ENCODE measurements around the gene GIMAP2. TPM values are rescaled to one million over a fixed set of nuclear protein-coding genes. Genes with fewer than 3 reads are reported as not detected.
A peak's percentile ranks its signal among the peaks of the same experiment; 100 is the strongest.

Gene GIMAP2
- total RNA-seq, 1 donor from 2014 or later: 87.0 TPM

DNA sequence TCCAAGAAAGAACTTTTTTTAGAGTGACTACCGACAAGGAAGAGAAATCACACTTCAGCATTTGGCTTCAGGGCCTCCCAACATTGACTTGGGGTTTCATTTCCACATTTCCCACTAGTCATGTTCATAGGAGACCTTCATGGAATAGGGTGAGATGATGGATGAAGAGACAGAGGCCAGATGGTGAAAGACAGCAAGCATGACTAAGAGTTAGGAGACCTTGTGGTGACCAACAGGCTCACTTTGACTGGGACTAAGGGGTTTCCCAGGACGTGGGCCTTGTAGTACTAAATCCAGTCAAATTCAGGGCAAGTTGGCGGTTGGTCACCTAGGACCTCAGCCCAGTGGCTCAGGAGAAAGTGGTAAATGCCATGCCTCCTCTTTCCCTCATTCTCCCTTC, 48.7 kb downstream of the GIMAP2 start:
- DNase-seq: no peak

- DNase-seq: no peak
Observed at GRCh38 chr7:150735596-150736358, 50.3 kb downstream of the GIMAP2 start.

DNA sequence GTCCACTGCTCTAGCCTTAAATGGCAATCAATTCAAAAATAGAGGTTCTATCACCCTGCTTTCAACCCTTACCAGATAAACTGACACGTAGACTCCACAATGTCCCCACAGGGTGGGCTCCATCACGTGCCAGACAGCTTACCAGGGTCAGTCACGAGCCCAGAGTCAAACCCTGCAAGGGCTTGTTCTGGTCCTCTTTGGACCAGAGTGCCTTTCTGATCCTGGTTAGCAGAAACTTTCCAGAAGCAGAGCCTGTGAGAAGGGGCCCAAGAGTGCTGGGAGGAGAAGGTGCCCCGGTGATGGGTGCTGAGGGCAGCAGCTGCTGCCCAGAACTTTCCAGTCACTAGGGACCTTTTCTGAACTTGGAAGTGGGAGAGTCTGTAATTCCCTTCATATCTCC, 51.4 kb downstream of the GIMAP2 start:
- no peak for DNase-seq

GRCh38 chr7:150737265-150738055, 52.0 kb downstream of the GIMAP2 start, which contains the start of gene GIMAP5:
GIMAP5 (plus strand) TSS chr7:150737418; CDS start chr7:150740885, 3,467 bp downstream.
- peak; percentile 65 for DNase-seq

DNA sequence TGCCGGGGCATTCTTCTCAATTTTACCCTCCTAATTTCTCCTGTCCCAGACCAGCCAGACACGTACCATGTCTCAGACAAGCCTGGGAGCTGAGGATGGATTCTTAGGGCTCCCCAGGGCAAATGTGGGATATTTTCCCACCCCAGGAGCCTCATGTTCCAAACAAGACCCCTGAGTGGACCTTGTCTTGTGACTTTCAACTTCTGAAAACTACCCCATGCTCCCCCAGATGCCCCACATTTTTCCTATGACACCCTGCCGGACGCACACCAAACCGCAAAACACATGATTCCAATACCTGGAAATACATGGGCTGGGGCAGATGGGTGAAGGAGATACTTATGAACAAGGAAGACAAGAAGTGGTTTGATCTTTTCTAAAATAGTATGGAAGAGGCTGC, 52.6 kb downstream of the GIMAP2 start:
- peak; percentile 37 for DNase-seq

DNA sequence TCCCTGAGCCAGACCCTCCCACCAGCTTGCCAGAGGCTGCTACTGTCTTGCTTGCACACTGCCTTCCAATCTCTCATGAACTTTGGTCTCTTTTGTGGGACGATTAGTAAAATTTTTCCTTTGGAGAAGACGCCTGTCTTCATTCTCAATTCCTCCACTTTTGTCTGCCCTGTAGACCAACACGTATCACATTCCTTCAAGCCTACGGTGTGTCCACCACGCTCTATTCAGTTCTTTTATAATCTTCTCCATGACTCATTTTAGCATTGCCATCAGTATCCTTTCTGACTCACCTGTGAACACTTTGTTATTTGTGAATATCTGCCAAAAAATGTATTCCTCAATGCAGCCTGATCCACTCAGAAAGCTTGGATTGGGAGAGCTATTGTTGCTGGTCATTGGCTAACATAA, 53.1 kb downstream of the GIMAP2 start:
- DNase-seq: peak; percentile 90

DNA sequence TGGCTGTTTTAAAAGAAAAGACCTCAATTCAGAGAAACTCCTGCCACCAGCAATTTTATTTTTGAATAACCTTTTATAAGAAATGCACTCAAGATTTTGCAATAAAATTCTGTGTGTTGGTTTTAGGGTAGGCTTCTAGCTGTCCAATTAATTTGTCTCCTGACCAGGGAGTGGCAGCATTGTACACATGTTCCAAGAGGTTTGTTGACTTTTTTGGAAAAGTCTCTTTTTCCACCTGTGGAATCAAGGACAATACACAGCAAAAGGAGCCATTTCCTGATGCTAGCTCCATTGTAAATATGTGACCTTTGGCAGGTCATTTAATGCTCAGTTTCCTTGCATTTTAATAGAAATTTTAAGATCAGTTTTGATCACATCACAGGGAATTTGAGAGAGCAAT, 53.5 kb downstream of the GIMAP2 start:
- no peak for DNase-seq

GRCh38 chr7:150740053-150740452, 54.5 kb downstream of the GIMAP2 start:
- DNase-seq: peak; percentile 35

- no peak for DNase-seq
Observed at GRCh38 chr7:150742286-150742968, 56.9 kb downstream of the GIMAP2 start.

Other genes starting within 250 kb of the GIMAP2 start
- gene GIMAP8, start 235.1 kb upstream of the GIMAP2 start, total RNA-seq: 157 and 178 TPM in 2 replicates
- 111 and 145 TPM in 2 replicates for gene GIMAP7, start 170.8 kb upstream of the GIMAP2 start, total RNA-seq
- 388 and 408 TPM in 2 replicates for gene GIMAP4, start 118.3 kb upstream of the GIMAP2 start, total RNA-seq
- 262 and 355 TPM in 2 replicates for gene GIMAP6, start 53.3 kb upstream of the GIMAP2 start, total RNA-seq
- gene GIMAP1, start 30.9 kb downstream of the GIMAP2 start, total RNA-seq: 28.2 and 31.1 TPM in 2 replicates
- gene GIMAP5, start 51.7 kb downstream of the GIMAP2 start, total RNA-seq: 203 and 350 TPM in 2 replicates
- gene TMEM176B, start 114.7 kb downstream of the GIMAP2 start, total RNA-seq: not detected in 2 replicates
- gene TMEM176A, start 115.1 kb downstream of the GIMAP2 start, total RNA-seq: not detected in 2 replicates
- not detected in 2 replicates for gene AOC1, start 166.8 kb downstream of the GIMAP2 start, total RNA-seq